Measurements from ENCODE around the gene SMYD3.
"Not testable (repeated sequence)": the region's sequence is repeated elsewhere in the genome, so short reads cannot be mapped to it uniquely, and the experiment has no call there.

The SMYD3 gene

DNA sequence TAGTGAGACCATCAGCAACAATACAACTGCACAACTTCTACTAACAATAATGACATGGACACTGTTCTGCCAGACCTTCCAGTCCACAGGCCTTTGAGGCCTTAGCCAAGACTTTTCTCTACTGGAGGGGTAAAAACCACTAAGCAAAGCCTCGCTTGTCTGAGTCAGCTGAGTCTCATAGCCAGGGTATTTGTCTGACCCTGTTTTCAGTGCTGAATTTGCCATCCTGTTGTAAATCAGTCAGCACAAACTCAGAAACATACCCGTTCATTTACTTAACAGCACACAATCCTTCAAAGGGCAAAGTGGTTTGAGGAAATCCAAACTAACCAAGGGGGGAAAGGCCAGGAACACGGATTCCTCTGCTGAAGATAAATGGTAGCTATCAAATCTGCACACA lies 537.8 kb downstream of the SMYD3 start:
- no peak for DNase-seq

DNA sequence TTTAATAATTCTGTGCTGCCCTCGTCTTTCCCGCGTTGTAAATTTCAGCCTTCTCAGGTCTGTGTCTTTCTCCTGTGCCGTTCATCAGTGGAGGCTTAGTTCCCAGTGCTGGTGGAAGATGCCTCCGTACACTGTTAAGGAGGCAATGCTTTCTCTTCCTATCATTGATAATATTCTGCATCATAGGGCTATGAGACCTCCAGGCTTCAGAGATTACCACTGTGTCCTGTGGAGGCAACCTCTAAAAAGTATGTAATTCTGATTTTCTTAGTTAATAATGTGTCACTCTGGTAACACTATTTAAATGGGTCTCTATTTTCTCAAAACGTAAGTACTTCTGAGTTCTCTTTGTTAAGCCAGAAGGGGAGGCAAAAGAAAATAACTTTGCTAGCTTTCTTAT lies 538.3 kb downstream of the SMYD3 start:
- DNase-seq: no peak

DNA sequence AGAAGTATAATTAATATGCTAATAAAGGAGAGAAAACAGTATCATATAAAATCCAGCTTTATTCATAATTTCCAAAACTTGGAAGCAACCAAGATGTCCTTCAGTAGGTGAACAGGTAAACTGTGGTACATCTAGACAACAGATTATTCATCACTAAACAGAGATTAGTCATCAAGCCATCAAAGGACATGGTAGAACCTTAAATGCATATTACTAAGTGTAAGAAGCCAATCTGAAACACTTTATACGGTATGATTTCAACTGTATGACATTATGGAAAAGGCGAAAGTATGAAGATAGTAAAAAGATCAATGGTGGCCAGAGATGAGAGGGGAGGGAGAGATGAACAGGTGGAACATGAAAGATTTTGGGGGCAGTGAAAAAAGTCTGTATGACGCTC lies 541.7 kb downstream of the SMYD3 start:
- DNase-seq: no peak

DNA sequence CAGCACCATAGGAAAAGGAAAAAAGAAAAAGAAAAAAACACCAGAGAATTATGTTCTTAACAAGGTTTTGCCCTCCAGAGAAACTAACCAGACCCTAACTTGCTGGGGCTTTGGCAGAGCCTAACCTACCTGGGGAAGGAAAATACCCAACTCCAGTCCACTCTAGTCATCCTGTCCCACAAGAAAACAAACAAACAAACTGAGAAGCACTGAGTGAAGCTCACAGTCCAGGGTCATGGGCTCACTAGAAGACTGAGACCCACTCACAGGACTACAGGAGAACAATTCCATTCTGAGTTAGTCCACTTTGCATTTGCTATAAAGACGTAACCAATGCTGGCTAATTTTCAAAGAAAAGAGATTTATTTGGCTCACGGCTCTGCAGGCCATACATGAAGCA lies 543.4 kb downstream of the SMYD3 start:
- DNase-seq: no peak

DNA sequence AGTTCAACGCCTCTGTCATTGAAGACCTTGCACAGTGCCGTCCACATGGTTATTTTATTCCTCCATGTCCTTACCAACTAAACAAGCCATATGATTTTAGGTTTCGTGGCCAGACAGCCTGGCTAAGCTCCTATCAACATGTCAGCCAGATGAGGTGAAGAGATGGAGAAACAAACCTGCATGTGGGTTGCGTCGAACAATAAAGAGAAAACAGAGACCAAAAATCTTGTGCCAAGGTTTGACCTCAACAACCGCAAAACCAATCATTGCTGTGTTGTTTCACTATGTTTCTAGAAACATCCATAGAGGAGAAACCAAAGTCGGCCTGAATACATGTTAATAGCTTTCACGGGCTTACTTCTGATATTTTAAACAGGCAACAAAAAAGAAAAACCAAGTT lies 544.6 kb downstream of the SMYD3 start:
- DNase-seq: no peak

DNA sequence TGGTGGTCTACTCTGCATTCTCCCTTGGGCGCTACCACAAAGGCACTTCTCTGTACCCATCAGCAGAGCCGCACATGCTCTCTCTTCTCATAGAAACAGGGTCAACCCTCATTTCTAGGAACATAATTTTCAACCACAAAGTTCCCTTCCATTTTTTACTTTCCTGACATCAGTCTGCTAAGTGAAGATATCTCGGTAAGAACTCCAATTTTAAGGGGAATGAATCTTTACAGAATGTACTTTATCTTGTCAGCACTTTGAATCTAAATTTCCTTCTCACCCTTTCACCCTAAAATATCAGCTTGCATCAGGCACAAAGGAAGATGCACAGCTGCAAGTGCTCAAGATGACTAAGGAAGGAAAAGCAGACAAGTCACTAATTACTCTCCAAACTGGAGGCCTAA lies 545.9 kb downstream of the SMYD3 start:
- DNase-seq: no peak

DNA sequence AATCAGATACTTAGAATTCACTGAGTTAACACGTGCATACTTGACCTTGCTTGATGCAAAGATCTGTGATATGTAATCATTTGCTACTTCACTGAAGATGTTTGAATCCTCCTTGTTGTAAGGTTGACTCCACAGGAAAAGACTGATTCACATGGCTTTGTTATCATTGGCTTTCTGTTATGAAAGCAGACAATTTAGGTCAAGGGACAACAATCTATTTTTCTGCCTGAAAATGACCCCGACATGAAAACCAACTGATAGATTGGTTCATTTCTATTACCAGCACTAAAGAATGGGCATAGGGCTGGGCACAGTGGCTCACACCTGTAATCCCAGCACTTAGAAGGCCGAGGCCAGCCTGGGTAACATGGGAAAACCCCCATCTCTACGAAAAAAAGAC lies 546.9 kb downstream of the SMYD3 start:
- no peak for DNase-seq

DNA sequence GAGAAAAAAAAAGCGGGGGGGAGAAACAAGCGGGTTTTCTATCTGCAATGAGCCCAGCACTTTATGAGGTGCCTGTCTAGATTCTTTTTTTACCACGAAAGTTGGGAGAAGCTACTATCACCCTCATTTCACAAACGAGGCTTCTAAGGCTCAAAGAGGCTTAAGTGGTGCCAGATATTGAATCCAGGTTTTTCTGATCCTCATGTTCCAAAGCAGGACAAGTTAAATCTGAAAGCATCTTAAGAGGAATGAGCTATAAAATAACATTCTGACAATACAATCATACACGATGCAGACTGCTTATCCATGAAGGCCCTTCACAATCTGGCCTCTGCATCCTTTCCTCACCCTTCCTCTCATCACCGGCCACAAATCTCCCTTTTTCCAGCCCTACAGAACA lies 549.1 kb downstream of the SMYD3 start:
- DNase-seq: no peak

DNA sequence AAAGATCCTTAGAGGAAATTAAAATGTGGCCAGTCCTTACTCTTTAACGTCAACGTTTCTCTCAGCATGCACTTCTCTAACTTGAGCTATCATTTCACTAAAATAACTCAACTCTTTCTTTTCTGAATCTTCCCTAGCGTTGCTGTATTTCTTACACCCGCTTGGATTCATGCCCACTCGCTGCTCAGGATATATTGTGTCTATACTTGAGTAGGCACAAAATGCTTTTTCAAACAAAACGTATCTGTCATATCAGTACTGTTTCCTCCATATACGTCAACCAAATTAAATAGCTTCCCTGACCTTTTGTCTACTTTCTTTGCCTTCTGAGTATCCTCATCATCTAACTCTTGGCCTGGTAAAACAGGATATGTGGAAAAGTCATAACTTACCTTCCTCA lies 549.7 kb downstream of the SMYD3 start:
- no peak for DNase-seq

DNA sequence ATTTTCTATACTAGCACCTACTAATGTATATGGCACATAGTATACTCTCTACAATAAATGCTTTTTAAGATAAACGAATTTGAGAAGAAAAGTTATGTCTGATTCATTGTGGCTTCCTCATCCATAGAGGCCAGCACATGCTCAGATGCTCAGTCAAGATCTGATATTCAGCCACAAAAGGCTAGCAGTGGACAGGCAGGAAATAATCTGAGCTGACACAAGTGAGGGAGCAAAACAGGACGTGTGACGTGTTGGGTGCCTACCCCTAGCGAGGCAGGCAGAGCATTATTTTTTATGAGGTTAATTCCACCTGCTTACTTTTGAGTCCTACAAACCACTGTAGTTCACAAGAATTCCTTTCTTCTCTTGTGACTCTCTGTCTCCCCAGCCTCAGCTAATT lies 550.9 kb downstream of the SMYD3 start:
- no peak for DNase-seq

DNA sequence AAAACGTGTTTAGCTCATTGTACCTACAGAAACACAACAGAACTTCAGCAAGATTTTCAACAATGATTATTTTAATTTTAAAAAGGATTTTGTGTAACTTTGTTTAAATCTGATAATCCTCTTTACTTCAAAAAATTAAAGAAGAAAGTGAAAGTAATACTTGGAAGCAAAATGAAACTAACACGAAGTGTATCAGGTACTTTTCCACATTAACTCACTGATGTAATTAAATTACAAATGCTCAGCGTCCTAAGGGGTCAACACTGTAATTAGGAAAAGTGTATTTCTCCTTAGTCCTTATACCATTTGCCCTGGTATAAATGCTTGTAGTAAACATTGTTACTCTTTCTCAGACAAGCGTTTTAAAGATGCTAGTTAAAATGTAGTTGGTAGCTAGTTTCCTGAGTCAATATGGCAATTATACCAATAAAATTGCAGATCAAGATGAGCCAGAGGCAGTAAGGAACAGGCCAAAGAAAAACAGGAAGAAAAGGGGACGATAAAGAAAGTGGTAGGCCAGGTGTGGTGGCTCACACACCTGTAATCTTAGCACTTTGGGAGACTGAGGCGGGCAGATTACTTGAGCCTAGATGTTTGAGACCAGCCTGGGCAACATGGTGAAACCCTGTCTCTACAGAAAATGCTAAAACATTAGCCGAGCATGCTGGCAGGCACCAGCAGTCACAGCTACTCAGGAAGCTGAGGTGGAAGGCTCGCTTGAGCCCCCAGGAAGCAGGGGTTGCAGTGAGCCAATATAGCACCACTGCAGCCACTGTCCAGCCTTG lies 553.0 kb downstream of the SMYD3 start:
- DNase-seq: no peak

DNA sequence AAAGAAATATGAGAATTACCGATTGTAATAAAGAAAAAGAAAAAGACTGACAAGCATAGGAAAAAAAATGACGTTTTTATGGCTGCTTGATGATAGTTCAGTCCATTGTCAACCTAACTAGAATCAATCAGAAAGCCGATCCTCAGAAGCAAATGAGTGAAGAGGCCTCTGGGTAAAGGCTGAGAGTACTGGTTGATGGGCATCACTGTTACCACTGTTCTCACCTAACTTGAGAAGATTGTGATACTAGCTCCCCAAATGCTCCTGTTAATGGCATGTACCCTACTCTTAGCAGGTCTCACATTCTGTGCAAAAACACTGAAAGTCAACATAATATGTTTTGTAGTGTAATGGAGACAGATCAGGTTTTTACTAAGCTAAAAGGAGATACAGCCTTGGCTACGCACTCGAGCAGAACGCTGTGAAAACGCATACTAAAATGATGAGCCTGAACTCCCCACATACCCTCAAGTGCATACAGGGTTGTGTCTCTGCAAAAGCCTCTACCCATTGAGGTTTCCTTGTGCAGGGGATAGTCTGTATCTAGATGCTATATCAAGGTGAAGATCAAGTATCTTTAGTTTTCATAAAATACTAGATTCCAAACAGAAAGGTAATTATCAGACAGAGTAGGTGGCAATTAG lies 554.6 kb downstream of the SMYD3 start:
- DNase-seq: no peak

DNA sequence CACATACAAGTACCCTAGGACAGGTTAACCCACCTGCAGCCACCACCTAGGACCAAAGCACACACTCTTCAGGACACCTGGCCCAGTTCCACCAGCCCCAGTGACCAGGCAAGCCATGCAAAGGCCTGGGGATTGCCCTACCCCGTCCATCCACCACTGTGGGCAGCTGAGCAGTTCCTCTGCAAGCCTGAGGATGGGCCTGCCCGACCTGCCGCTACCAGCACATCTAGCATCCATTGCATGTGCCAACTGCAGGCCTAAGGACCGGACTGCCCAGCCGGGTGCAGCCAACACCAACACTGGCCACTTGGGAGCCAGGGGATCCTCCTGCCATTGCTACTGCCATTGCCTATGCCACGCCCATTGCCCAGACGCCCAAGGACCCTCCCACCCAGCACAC lies 558.3 kb downstream of the SMYD3 start:
- DNase-seq: no peak

DNA sequence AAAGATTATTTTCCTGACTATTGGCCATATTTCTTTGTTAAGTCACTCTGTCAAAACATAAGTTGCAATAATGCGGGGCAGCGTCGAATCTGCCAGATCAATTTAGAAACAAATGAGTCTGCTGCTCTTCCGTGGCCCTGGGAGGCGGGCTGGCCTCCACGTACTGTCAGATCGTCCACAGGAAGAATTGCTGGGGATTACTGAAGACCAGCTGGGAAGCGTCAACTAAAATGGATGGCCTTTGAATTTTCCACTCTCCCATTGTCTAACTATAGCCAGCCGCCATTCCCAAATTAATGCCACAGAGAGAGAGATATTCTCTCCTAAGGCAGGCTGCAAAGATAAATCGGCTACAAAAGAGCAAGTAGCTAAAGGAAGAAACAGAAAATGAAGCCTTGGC lies 560.2 kb downstream of the SMYD3 start:
- DNase-seq: no peak

DNA sequence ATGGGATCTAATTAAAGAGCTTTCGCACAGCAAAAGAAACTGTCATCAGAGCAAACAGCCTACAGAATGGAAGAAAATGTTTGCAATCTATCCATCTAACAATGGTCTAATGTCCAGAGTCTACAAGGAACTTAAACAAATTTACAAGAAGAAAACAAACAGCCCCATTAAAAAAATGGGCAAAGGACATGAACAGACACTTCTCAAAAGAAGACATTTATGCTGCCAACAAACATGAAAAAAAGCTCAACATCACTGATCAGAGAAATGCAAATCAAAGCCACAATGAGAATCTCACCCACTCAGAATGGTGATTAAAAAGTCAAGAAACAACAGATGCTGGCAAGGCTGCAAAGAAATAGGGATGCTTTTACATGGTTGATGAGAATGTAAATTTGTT lies 561.9 kb downstream of the SMYD3 start:
- not testable (repeated sequence) for DNase-seq

DNA sequence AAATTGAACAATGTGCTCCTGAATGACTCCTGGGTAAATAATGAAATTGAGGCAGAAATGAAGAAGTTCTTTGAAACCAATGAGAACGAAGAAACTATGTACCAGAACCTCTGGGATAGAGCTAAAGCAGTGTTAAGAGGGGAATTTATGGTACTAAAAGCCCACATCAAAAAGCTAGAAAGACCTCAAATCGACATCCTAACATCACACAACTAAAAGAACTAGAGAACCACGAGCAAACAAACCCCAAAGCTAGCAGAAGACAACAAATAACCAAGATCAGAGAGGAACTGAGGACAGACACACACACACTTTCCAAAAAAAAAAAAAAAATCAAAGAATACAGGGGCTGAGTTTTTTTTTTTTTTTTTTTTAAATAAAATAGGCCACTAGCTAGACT lies 564.2 kb downstream of the SMYD3 start:
- DNase-seq: no peak

DNA sequence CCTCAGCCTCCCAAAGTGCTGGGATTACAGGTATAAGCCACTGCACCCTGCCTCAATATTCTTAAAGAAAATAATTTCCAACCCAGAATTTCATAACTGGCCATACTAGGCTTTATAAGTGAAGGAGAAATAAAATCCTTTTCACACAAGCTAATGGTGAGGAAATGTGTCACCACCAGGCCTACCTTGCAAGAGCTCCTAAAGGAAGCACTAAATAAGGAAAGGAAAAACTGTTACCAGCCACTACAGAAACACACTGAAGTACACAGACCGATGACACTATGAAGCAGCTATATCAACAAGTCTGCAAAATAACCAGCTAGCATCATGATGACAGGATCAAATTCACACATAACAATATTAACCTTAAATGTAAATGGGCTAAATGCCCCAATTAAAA lies 565.3 kb downstream of the SMYD3 start:
- DNase-seq: not testable (repeated sequence)

DNA sequence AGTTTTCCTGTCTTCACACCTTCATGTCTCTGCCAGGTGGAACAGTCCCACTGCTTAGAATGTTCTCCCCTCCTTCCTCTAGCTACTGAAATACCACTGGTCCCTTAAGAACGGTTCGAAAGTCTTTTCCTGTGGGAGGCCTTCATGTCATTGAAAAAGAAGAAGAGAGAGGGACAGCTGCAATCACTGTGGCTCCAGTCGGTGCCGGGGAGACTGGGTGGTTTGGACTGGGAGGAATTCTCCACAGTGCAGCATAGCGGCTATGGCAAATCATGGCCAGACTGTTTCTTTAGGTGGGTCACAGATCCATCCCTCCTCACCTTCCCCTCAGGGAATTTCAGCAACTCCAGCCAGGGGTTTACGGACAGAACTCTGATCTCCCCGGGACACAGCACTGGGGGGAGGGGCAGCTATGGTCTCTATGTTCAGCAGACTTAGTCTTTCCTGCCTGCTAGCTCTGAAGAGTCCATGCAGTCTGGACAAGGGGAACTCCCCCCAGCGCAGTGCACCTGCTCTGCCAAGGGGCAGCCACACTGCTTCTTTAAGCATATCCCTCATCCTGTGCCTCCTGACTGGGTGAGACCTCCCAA lies 567.2 kb downstream of the SMYD3 start:
- DNase-seq: no peak

DNA sequence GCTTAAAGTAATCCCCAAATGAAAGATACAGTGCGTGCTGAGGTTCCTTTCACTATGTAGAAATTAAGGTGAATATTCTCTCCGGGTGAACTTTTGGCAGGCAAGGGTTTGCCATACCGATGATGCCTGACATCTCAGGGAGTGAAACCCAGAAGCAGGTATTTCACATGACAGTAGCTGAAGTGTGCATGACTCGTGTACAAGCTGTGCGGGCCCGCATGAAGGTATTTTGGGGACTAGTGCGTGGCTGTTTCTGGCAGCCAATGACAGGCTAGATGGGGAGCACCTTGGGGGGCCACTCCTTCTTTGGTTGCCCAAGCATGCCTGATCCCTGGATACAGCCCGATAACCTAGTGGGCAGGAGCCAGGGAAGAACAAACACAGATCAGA lies 569.0 kb downstream of the SMYD3 start:
- DNase-seq: no peak

DNA sequence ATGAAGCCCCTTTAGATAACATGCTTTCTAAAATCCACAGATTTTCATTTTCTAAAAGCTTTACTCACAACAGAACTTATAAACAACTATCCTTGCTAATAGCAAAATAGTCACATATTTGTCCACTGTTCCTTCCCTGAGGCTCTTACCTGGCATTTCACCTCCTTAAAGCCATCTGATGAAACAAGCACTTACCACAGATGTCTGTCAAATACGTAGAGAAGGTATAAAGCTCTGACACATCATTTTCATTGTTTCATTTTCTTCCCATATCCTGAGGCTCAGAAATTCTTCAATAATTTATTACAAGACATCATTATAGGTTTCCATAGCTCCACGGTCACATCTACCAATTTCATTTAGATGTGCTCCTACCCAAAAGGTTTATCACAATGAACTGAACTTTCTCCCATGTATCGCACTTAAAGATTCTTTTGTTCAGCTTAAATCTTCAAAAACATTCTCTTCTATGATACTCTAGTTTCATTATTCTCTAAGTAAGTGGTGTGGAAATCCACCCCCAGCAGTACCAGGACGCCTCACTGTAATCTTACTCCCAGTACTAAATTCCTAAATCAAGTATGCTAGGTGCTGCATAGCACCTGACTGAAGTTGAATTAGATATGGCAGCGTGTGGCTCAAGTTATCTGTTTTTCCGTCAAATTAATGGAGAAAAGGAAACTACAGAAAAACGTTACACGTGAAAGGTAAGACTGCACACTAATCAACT lies 569.6 kb downstream of the SMYD3 start:
- no peak for DNase-seq

DNA sequence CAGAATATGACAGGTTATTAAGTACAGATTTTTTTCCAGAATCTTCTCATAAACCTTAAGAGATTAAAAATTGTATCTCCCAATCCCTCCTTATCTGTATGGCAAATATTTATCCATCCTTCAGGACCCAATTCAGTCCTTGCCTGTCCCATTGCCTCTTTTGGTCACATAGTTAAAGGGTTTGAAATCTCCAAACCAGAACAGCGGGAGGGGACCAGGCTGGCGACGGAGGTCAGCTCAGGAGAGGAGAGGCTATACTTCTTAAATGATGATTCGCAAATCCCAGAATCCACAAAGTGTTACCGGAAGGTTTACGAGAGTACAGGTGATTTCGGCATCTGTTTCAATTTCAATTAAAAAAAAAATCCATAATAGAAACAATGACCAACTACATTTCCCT lies 572.7 kb downstream of the SMYD3 start:
- DNase-seq: no peak

DNA sequence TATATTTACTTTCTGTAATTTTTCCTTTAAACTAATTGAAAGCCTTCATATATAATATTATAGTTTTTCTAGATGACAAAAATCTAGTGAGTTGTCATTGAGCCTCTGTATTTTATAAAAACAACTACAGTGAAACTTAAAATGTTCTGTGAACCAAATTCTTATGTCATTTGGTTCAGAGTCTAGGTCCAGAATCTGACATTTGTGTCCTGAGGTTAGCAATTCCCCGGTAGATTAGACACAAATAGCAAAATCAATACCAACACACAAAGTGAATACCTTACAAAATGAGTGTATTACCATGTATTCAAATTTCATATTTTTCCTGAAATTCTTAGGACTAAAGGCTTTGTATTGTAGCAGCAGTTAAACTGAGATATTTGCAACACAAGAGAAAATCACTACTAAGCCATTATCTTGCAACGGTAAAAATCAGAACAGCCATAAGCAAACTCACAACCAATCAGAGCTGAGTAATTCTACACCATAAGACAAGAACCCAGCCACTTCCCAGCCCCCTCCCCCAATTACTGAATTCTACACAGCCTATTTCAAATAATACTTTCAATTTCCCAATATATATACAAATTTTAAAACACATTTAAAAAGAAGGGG lies 573.5 kb downstream of the SMYD3 start:
- no peak for DNase-seq

DNA sequence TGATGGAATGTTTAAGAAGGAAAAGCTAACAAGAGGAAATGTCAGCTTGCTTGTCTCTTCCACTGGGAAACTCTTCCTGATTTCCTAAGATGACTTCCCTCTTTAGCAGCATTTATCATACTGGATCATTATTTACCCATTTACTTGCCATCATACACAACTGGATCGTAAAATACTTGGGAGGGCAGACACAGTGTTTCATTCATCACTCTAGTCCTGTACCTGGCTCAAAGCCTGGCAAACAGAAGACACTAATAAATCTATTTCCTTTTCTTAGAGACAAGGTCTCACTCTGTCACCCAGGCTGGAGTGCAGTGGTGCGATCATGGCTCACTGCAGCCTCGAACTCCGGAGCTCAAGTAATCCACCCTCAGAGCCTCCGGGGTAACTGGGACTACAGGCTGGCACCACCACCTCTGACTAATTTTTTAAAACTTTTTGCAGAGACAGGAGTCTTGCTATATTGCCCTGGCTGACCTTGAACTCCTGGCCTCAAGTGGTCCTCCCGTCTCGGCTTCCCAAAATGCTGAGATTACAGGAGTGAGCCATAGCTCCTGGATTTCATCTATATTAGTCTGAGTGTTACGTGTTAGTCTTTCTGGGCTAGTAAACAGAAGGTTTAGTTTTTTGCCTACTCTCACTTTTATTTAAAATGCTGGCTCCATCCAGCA lies 574.6 kb downstream of the SMYD3 start:
- DNase-seq: no peak

All from SW 1271 (cell line).